Heart left ventricle (tissue), 13 donors: ENCODE measurements around the gene NFKBIE.

Experiments
- POLR2A ChIP-seq, 2 donors: fragments of 450-650 bp; IDR thresholded peaks; one replicate each; pipeline ENCODE4 v1.6.1; 2017; ENCODE audit warnings: antibody characterized with exemption in 2 of 2, mild to moderate bottlenecking in 2 of 2, moderate library complexity in 2 of 2
- TF ChIP-seq, protein P1 (sequence below), 12 donors: fragments of 200-600 bp; sonication (generic) in 4 of 12; IDR thresholded peaks; one replicate each; pipeline versions ENCODE4 v1.5.0 to v1.8.0; 2018 to 2022; ENCODE audit warnings: antibody characterized with exemption in 12 of 12, mild to moderate bottlenecking in 5 of 12
- donor health status: ischemic (EF 13 %, LVEDD 7.1; RV severe dilation, severe dysfunction).
- donor health status: DM: no; HTN: yes; CAD: no.
- donor health status: DM: no; HTN: no; CAD: no.
- donor health status: ischemic (EF 25% LVEDD 6.9; RV normal size, moderate dysfunction).
- donor health status: ischemic (EF 25% LVEDD 5.7; RV mildly dilated, moderate dysfunction).
- donor health status: ischemic (EF 35%, LVEDD 5.7; RV mildly dilated, moderate dysfunction).
- donor health status: nonischemic (EF 11% LVEDD 7.7; RV severe dilation, severe dysfunction).
- donor health status: DM: yes; HTN: yes; CAD: no.
- donor health status: PGD.
- donor health status: ischemic (EF 29% LVEDD 5.4; RV normal size, mild dysfunction).
- donor health status: nonischemic (EF 23%, LVEDD 6.1; RV moderate dilation, normal function).

DNA sequence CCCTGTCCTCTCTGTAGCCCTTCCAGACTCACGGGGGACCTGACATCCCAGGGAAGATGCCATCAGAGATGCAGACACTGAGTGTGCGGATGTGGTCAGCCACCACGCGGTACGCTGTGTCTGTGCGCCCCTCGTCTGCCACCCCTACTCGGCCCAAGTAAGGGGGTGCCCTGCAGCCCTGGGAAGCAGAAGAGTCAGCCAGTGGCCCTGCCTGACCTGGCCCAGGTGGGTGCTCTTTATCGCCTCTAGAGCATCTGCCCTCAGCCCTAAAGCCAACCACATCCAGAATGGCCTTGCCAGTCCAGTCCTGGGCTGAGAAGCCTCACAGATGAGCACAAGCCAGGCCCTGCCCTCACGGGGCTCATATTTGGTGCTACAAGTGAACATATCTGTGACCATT lies 41.9 kb upstream of the NFKBIE start:
- TF ChIP-seq, protein P1, sequence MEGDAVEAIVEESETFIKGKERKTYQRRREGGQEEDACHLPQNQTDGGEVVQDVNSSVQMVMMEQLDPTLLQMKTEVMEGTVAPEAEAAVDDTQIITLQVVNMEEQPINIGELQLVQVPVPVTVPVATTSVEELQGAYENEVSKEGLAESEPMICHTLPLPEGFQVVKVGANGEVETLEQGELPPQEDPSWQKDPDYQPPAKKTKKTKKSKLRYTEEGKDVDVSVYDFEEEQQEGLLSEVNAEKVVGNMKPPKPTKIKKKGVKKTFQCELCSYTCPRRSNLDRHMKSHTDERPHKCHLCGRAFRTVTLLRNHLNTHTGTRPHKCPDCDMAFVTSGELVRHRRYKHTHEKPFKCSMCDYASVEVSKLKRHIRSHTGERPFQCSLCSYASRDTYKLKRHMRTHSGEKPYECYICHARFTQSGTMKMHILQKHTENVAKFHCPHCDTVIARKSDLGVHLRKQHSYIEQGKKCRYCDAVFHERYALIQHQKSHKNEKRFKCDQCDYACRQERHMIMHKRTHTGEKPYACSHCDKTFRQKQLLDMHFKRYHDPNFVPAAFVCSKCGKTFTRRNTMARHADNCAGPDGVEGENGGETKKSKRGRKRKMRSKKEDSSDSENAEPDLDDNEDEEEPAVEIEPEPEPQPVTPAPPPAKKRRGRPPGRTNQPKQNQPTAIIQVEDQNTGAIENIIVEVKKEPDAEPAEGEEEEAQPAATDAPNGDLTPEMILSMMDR (IDR thresholded peaks at IDR 0.05): no peak
- no peak for TF ChIP-seq POLR2A (IDR thresholded peaks at IDR 0.05)
